Measurements from ENCODE around the gene KLHL34. TPM values are rescaled to one million over a fixed set of nuclear protein-coding genes. Genes with fewer than 3 reads are reported as not detected.

KLHL34 gene
- total and polyA plus RNA-seq, 2 experiments from 2014 or later, result not detected

DNA sequence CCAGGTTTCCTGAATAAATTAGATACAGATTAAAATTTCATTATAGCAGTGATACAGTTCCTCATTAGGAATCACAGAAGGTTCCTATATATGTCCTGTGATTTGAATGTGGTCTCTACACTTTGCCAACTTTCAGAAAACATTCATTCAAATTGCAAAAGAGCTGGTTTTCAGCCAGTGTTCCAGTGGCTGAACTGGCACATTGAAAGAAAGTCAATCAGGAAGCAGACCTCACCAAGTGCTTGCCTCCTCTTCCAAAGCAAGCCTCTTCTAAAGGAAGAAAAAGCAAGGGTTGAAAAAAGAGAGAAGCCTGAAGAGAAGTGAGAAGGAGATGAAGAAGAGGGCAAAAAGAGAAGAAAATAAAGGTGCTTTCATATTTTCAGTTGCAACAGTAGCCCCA lies 12.7 kb downstream of the KLHL34 start:
- TF ChIP-seq EZH2 (IDR thresholded peaks at IDR 0.05; ENCODE audit: borderline replicate concordance), result no peak
- Histone ChIP-seq H4K20me1 (ENCODE audit: insufficient read depth, poor library complexity, severe bottlenecking) (no peaks in the 10 kb centered on the region), H3K79me2 (no peaks in the 10 kb centered on the region), H3K27me3 (no peaks in the 10 kb centered on the region), H3K9me3 (ENCODE audit: low read depth) (no peaks in the 10 kb centered on the region), H2AFZ (no peak overlapping the region), H3K27ac (no peak overlapping the region), H3K9me2 (replicated peaks; ENCODE audit: insufficient read depth) (no peaks in the 10 kb centered on the region), H3K4me3 (no peak overlapping the region), H3K36me3 (replicated peaks; ENCODE audit: insufficient read depth, low read depth) (no peaks in the 10 kb centered on the region), H3K4me1 (ENCODE audit: insufficient read depth) (no peaks in the 10 kb centered on the region), H3K4me2 (no peak overlapping the region)
- no peak for DNase-seq (ENCODE audit: low spot score)

GRCh38 chrX:21639775-21640174 lies 18.4 kb downstream of the KLHL34 start:
- no peak for TF ChIP-seq EZH2phosphoT487 (IDR thresholded peaks at IDR 0.05; ENCODE audit: low read depth, severe bottlenecking, unreplicated experiment)
- no peak for TF ChIP-seq EZH2 (IDR thresholded peaks at IDR 0.05; ENCODE audit: borderline replicate concordance)
- TF ChIP-seq, protein P1, sequence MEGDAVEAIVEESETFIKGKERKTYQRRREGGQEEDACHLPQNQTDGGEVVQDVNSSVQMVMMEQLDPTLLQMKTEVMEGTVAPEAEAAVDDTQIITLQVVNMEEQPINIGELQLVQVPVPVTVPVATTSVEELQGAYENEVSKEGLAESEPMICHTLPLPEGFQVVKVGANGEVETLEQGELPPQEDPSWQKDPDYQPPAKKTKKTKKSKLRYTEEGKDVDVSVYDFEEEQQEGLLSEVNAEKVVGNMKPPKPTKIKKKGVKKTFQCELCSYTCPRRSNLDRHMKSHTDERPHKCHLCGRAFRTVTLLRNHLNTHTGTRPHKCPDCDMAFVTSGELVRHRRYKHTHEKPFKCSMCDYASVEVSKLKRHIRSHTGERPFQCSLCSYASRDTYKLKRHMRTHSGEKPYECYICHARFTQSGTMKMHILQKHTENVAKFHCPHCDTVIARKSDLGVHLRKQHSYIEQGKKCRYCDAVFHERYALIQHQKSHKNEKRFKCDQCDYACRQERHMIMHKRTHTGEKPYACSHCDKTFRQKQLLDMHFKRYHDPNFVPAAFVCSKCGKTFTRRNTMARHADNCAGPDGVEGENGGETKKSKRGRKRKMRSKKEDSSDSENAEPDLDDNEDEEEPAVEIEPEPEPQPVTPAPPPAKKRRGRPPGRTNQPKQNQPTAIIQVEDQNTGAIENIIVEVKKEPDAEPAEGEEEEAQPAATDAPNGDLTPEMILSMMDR (IDR thresholded peaks at IDR 0.05; ENCODE audit: poor library complexity), result no peak
- no peaks in the 10 kb centered on the region for H3K9me3 ChIP-seq (ENCODE audit: low read depth)
- H3K79me2 ChIP-seq, result no peaks in the 10 kb centered on the region
- no peak overlapping the region for H3K27ac ChIP-seq
- no peak for DNase-seq (ENCODE audit: low spot score)
- no peaks in the 10 kb centered on the region for H3K36me3 ChIP-seq (replicated peaks; ENCODE audit: insufficient read depth, low read depth)
- H3K27me3 ChIP-seq, result no peaks in the 10 kb centered on the region
- no peaks in the 10 kb centered on the region for H3K9me2 ChIP-seq (replicated peaks; ENCODE audit: insufficient read depth)
- no peaks in the 10 kb centered on the region for H3K4me1 ChIP-seq (ENCODE audit: insufficient read depth)
- 76% methylated on average over 3 of the region's 3 CpGs for WGBS (ENCODE audit: low lambda C conversion rate, missing lambda C conversion rate)
- no peak overlapping the region for H2AFZ ChIP-seq
- no peak overlapping the region for H3K4me2 ChIP-seq
- H4K20me1 ChIP-seq (ENCODE audit: insufficient read depth, poor library complexity, severe bottlenecking), result no peaks in the 10 kb centered on the region
- no peak overlapping the region for H3K4me3 ChIP-seq

DNA sequence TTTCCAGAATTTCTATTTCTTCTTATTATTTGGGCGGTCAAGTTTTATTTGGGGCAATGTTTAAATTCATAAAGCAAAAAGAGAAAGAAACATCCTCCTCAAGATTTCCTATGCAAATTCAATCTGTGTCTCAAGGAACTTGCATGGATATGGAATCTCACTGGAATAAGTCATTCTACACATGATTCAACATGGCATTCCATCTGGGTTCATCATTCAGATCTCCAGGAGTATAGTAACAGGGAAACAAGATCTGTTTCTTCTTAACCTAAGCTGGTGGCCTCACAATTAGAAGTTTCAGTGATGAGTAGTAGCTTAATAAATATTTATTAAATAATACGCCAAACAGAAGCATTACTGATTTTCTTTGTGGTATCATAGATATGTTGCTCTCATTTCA lies 19.8 kb downstream of the KLHL34 start:
- no peak overlapping the region for H3K4me3 ChIP-seq
- no peaks in the 10 kb centered on the region for H3K79me2 ChIP-seq
- H3K4me2 ChIP-seq, result no peak overlapping the region
- no peaks in the 10 kb centered on the region for H3K36me3 ChIP-seq (replicated peaks; ENCODE audit: insufficient read depth, low read depth)
- H2AFZ ChIP-seq, result no peak overlapping the region
- no peaks in the 10 kb centered on the region for H3K27me3 ChIP-seq
- no peaks in the 10 kb centered on the region for H4K20me1 ChIP-seq (ENCODE audit: insufficient read depth, poor library complexity, severe bottlenecking)
- H3K9me2 ChIP-seq (replicated peaks; ENCODE audit: insufficient read depth), result no peaks in the 10 kb centered on the region
- no peak overlapping the region for H3K27ac ChIP-seq
- DNase-seq (ENCODE audit: low spot score), result no peak
- no peaks in the 10 kb centered on the region for H3K9me3 ChIP-seq (ENCODE audit: low read depth)
- 86% methylated on average over 2 of the region's 2 CpGs for WGBS (ENCODE audit: low lambda C conversion rate, missing lambda C conversion rate)
- TF ChIP-seq, protein P1 (IDR thresholded peaks at IDR 0.05; ENCODE audit: poor library complexity), result no peak
- TF ChIP-seq EZH2 (IDR thresholded peaks at IDR 0.05; ENCODE audit: borderline replicate concordance) (no peak), EZH2phosphoT487 (IDR thresholded peaks at IDR 0.05; ENCODE audit: low read depth, severe bottlenecking, unreplicated experiment) (no peak)
- no peaks in the 10 kb centered on the region for H3K4me1 ChIP-seq (ENCODE audit: insufficient read depth)

DNA sequence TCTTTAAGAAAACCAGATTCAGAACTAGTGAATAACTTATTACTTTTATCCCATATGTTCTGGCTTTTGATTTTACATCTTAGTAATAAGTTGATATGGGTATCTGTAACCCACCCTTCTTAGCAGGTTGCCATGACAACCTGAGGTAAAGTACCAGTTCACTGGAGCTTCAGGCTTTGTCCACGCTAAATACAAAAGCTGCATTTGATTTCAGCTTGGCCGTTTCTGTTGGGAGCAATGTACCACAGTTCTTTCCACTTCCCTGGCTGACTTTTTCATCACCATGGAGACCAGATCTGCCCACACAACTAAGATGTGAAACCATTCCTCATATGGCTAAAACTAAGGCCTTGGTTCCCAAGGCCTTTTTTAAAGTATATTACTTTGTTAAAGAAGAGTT lies 26.1 kb downstream of the KLHL34 start:
- TF ChIP-seq EZH2 (IDR thresholded peaks at IDR 0.05; ENCODE audit: borderline replicate concordance) (no peak), EZH2phosphoT487 (IDR thresholded peaks at IDR 0.05; ENCODE audit: low read depth, severe bottlenecking, unreplicated experiment) (no peak)

More for the DNA sequence above, 26.1 kb downstream of the KLHL34 start:
- 64% methylated on average over 2 of the region's 2 CpGs for WGBS (ENCODE audit: low lambda C conversion rate, missing lambda C conversion rate)
- H3K27me3 ChIP-seq, result no peaks in the 10 kb centered on the region
- H2AFZ ChIP-seq, result no peak overlapping the region
- no peaks in the 10 kb centered on the region for H4K20me1 ChIP-seq (ENCODE audit: insufficient read depth, poor library complexity, severe bottlenecking)
- no peaks in the 10 kb centered on the region for H3K79me2 ChIP-seq
- no peaks in the 10 kb centered on the region for H3K9me2 ChIP-seq (replicated peaks; ENCODE audit: insufficient read depth)
- DNase-seq (ENCODE audit: low spot score), result no peak
- H3K4me3 ChIP-seq, result no peak overlapping the region
- no peaks in the 10 kb centered on the region for H3K9me3 ChIP-seq (ENCODE audit: low read depth)
- H3K4me2 ChIP-seq, result no peak overlapping the region
- H3K36me3 ChIP-seq (replicated peaks; ENCODE audit: insufficient read depth, low read depth), result no peaks in the 10 kb centered on the region
- no peak overlapping the region for H3K27ac ChIP-seq
- H3K4me1 ChIP-seq (ENCODE audit: insufficient read depth), result no peaks in the 10 kb centered on the region

All from hepatocyte (in vitro differentiated cells).